ENCODE data around the gene ARAP1.

ARAP1 gene

GRCh38 chr11:72721689-72722049 lies 30.5 kb downstream of the ARAP1 start:
- peak; percentile 54 for DNase-seq

DNA sequence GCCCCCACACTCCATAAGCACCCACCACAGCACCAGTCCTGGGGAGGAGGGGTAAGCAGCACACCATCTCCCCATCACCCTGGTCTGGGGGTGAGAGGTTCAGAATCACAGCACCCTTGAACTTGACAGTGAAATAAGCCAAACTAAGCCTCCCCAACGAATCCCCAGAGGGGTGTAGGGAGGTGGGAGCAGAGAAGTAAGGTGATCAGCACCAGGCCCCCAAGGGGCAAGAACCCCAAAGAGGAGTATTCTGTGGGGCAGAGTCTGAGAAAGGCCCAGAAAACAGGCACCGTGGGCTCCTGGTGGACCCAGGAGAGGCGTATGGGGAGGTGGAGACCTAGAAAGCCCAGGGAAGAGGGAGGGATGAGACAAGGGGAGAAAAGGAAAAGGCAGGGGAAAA lies 30.9 kb downstream of the ARAP1 start:
- no peak for DNase-seq

DNA sequence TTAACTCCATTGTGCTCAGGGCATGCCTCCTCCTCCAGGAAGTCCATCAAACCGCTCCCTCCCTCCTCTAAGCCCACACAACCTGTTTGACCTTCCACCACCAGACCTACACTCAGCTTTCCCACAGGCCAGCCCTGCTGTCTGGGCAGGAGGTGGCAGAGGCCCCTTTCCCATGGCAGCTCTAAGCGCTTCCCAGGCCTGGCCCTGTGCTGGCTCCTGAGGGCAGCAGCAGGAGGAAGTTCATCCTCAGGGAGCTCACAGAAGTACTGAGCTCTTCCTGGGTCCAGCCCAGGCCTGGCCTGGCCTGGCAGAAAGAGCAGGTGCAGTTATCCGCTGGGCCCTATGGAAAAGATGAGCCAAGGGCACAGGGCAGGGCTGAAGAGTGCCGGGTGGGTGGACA lies 31.4 kb downstream of the ARAP1 start:
- DNase-seq, result no peak

- no peak for DNase-seq
Observed at GRCh38 chr11:72720047-72720446, 32.2 kb downstream of the ARAP1 start.

DNA sequence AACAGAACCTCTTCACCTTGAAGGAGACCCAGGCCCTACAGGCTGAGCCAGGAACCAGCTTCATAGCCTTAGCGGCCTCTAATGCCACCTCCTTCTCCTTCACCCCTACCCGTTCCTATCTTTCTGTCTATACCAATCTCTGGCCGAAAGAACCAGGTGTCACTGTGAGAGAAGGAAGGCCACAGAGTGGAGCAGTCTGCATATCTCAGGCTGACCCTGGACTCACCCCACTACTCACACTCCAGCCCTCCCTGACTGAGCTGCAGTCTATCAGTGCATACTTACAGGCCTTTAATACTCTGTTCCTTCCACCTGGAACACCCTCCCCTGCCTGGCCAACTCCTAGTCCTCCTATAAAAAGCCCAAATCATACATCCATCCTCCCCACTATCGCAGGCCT lies 32.7 kb downstream of the ARAP1 start:
- DNase-seq, result no peak

GRCh38 chr11:72719144-72719543 lies 33.1 kb downstream of the ARAP1 start:
- no peak for DNase-seq

- DNase-seq, result no peak
Observed at GRCh38 chr11:72718101-72718501, 34.1 kb downstream of the ARAP1 start.

- no peak for DNase-seq
Observed at GRCh38 chr11:72716788-72717435, 35.3 kb downstream of the ARAP1 start.

DNA sequence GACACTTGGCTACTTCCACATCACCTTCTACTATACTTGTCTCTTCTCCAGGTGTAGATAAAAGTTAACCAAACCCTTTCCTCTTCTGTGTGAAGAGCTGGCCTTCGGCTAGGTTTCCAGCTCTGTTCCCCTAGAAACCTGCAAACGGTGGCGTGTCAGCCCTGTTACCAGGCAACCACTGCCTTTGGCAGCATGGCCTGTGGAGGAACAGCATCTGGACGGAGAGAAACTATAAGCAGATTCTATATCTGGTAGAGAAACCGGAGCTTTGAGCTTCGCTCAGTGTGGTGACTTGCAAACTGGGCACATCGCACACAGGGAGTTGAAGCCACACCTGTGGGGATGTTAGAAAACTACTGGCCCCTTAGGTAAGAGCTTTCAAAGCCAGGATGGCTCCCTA lies 35.9 kb downstream of the ARAP1 start:
- DNase-seq, result no peak

DNA sequence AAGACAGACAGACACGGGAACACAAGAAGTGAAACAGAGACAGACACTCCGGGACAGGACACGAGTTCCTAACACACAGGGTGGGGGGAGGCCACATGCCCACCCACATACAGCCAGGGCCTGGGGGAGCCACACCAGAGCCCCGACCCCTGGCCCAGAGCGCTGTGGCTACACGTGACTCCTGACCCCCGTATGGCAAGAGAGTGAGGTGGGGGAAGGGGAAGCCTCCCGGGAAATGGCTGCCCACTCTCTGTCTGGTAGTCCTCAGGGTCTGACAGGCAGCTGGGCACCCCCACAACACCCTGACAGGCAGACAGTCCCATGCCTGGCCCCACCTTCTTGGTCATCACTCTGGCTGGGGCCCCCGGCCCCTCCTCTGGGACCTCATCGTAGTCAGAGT lies 39.4 kb downstream of the ARAP1 start:
- DNase-seq, result no peak

DNA sequence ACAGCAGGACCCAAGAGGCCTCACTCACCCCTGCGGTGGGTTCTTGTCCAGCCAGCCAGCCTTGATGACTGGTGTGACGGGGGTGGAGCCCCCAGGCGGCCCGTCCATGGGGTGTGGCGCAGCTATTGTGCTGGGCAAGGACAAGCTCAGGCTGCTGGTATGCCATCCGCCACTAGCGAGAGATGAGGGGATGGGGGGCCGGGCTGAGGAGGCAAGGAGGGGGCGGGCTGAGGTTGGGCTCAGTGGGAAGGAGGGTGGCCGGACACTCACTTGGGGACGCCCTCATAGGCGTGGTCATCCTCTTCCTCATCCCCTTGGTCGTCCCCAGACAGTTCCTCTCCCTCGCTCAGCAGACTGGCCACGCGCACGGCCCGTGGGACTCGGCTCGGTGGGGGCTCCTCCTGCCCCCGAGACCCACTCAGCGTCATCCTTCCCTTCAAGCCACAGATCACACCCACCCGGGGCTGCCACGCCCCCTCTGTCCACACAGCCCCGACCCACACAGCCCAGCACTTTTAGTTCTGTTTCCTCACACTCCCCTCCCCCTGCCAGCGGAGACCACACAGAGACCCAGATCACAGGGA lies 39.9 kb downstream of the ARAP1 start:
- no peak for DNase-seq

DNA sequence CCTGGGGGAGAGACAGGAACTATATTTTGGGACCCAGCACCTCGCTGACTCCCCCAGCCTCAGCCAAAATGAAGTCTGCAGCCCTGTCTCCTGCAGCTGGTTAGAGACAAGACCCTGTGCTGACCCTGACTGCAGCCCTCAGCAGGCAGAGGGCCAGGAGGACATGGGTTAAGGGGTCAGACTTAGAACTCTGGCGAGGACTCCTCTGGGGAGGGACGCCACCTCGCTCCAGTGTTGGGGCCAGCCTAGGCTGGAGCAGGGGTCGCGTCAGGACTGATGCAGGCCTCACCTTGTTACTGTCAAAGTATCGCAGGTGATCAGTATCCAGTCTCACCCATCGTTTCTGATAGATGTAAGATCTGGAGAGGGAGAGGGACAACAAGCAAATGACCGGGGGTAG lies 41.1 kb downstream of the ARAP1 start:
- no peak for DNase-seq

DNA sequence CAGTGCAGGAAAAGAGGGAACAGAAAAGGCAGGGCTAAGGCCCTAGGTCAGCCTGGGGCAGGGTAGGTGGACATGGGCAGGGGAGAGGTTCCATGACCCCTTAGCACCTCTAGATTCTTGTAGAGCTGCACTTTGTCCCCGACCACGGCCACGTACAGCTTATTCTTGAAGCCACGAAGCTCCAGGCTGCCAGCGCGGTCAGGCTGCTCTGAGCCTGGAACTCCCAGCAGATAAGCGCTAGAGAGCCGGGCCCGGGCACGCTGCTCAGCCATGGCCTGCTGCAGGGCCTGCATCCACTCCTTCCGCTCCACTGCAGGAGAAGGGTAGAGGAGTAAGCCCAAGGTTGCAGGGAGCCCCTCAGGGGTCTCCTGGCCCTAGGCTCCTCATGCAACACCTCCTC lies 41.9 kb downstream of the ARAP1 start:
- no peak for DNase-seq

DNA sequence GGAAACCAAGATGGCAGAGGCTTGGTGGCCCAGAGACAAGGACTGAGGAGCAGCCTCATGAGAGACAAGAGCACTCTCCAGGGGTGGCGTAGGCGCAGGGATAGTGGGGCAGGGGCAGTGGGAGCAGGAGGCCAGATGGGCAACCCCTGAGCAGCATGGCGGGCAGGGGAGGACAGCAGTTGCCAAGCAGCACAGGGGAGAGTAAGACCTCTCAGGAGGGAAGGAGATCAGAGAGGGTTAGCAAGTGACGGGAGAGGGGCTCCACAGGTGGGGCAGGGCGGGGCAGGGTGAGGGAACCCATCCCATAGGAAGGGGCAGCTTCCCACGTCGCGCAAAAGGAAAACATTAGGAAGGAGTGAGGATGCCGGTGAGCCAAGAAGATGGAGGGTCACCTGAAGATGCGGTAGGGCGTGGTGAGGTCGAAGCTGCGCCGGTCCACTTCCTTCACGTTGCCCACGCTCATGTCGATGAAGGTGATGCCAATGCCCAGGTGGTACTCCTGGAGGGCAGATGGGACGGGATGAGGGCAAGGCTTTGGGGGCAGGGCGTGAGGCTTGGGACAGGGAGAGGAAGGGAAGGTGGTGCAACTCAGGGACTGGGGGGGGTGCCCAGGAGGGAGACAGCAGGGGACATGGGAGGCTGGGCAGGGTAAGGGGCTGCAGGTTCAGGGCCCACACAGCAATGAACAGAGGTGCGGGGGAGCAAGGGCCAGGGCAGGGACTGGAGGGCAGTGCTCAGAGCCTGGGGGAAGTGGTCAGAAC lies 42.5 kb downstream of the ARAP1 start:
- no peak for DNase-seq

GRCh38 chr11:72707032-72707431 lies 45.2 kb downstream of the ARAP1 start:
- no peak for DNase-seq

DNA sequence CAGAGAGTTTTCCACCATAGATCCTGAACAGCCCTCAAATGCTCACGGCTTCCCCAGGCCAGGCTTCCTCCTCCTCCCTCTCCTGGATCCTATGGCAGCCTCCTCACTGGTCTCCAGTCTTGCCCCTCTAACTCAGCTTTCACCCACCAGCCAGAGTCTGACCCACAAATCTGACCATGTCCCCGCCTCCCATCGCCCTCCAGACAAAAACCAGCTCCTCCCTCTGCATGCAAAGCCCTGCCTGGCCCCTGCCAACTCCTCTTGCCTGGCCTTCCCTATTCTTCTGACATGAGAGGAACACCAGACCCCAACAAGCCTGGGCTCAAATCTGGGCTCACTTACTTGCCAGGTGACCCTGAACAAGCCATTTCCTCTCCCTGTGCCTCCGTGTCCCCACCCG lies 45.6 kb downstream of the ARAP1 start:
- no peak for DNase-seq

- no peak for DNase-seq
Observed at GRCh38 chr11:72705442-72706365, 46.5 kb downstream of the ARAP1 start.

GRCh38 chr11:72704783-72705265 lies 47.4 kb downstream of the ARAP1 start:
- no peak for DNase-seq

DNA sequence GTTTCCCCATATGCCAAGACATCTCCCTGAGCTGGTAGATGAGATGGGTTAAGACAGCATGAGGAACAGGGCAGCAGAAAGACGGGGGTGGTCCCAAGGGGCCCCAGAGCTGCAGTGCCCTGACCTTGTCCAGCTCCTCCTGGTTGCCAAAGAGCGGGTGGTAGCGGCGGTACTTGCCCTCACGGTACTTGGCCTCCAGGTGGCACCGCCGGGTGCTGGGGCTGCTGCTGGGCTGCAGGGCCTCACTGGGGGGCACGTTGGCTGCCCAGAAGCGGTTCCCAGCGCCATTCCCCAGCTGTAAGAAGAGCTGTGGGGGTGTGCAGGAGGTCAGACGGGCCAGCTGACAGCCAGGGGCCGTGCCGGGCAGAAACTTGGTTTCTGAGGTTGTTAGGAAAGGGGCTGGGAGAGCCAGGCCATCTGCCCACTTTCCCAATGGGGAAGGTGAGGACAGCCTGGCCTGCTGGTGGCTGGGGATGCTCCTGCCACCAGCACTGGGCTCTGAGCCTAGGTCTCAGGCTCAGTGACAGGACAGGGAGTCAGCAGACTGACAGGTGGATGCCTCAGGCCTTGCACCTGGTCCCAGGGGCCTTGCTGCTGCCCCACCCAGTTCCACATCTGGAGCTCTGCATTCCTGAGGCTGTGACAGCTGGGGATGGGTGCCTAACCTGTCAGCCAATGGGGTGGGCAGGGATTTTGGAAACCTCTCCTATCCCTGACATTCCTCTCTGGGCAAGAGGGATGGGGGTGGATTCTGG lies 48.0 kb downstream of the ARAP1 start:
- DNase-seq, result peak; percentile 23

DNA sequence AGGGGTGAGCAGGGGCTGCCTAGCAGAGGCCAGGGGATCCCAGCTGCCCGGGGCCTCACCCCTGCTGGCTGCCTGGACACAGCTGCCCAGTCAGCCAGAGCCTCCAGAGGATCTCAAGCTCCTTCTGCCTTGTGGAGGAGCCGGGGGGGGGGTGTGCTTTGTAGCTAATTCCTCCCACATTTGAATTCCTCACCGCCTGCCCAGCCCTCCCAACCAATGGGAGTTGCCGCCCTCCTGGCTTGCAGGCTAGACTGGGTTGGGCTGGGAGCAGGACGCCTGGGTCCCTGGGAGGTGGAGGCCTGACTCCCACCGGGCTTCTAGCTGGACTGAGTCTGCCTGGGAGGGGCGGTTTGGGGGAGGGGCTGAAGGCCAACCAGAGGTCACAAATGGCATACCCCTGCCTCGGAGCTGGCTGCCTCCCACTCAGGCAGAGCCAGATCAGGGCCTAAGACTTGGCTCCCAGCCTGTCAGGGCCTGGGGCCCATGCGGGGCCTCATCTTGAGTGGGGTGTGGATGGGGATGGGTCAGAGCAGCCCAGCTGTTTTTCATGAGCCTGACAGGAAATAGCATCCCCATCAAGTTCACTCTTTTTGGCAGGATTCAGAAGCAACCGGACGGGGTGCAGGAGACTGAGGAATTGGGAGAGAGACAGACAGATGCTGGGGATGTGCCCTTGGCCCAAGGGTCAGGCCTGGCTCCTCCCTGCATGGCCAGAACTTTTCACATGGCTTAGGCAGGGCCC lies 48.8 kb downstream of the ARAP1 start:
- DNase-seq, result no peak

DNA sequence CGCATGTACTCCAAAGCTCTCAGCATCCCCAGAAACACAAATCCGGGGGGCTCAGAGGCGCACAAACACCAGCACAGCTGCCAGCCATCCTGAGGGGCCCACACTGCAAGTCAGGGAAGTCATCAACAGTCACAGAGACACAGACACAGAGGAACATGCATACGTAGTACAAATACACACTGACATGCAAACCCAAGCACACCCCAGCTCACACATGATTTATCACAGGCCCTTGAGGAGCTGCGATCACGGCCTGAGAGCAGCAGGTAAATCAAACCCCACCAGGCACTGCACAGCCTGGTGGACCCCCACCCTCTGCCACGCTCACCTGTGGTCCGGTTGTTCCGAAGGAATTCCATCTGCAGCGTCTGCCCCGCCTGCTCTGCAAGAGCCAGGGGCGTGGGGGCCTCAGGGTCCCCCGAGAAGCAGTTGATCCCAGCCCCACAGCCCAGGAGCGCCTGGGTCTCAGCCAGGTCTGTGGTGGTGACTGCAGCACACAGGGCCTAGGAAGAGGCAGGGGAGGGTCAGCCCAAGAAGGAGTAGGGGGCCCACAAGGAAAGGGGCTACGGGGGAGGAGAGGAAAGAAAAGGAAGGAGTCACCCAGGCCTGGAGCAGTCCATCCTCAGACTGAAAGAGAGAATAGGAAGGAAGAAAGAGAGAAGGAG lies 49.5 kb downstream of the ARAP1 start:
- DNase-seq, result no peak
